Thyroid gland (tissue), 4 donors: ENCODE results near the gene CYP27B1. TPM values are rescaled to one million over a fixed set of nuclear protein-coding genes. Genes with fewer than 3 reads are reported as not detected.
A peak's percentile ranks its signal among the peaks of the same experiment; 100 is the strongest.

Experiments
- DNase-seq, 2 donors: peaks; one replicate each; pipeline ENCODE4 v3.0.0-alpha.2; 2019
- H3K27ac ChIP-seq, 3 donors: fragments of 200-600 bp; sonication (generic); 1 replicate in 2 of 3; 2 replicates in 1 of 3; pipeline ENCODE4 v1.5.1; 2016 to 2019; ENCODE audit warnings: mild to moderate bottlenecking in 1 of 3, moderate library complexity in 1 of 3
- H3K27me3 ChIP-seq: fragments of 200-600 bp; sonication (generic); one replicate; pipeline ENCODE4 v1.5.1; 2019
- H3K36me3 ChIP-seq, 2 donors: fragments of 200-600 bp; sonication (generic); one replicate each; pipeline ENCODE4 v1.5.1; 2016 to 2019
- H3K4me1 ChIP-seq, 2 donors: fragments of 200-600 bp; sonication (generic); one replicate each; pipeline ENCODE4 v1.5.1; 2017 to 2019
- H3K4me3 ChIP-seq, 3 donors: fragments of 200-600 bp; sonication (generic); replicated peaks in 1 of 3; 1 replicate in 2 of 3; 2 replicates in 1 of 3; pipeline ENCODE4 v1.5.1; 2016; ENCODE audit warnings: mild to moderate bottlenecking in 1 of 3
- H3K9me3 ChIP-seq: fragments of 200-600 bp; sonication (generic); one replicate; pipeline ENCODE4 v1.5.1; 2017
- POLR2A ChIP-seq, 2 donors: fragments of 450-650 bp; IDR thresholded peaks; one replicate each; pipeline ENCODE4 v1.6.1; 2017; ENCODE audit warnings: antibody characterized with exemption in 2 of 2, mild to moderate bottlenecking in 2 of 2, moderate library complexity in 1 of 2
- WGBS, 2 donors: methylation state at CpG; one replicate each; pipeline ENCODE4 v1.1.5; 2017; 5-methylcytosine and 5-hydroxymethylcytosine counted together
- intact Hi-C: fragments of 100-400 bp; cut with DNase I; formaldehyde crosslinking; loops from one replicate; pipeline ENCODE4 v1.15.1; 2023
- total RNA-seq, 4 donors: library from RNA; depleted of rRNA; stranded (reverse); fragments of >200 nt; gene quantifications; one replicate each; pipeline ENCODE4 v1.2.3, GENCODE V29; 2016
- TF ChIP-seq, protein P1 (sequence below), 6 experiments: fragments of 200-600 bp in 3 of 6; fragments of 450-650 bp in 3 of 6; sonication (generic) in 3 of 6; IDR thresholded peaks; one replicate each; pipeline ENCODE4 v1.5.1; 2016 to 2019; ENCODE audit warnings: antibody characterized with exemption in 6 of 6, mild to moderate bottlenecking in 2 of 6, inconsistent platforms in 1 of 6, moderate library complexity in 1 of 6

CYP27B1 gene
- total RNA-seq, 4 donors from 2014 or later = 2.7 to 13.0 (median 10.0) TPM

DNA sequence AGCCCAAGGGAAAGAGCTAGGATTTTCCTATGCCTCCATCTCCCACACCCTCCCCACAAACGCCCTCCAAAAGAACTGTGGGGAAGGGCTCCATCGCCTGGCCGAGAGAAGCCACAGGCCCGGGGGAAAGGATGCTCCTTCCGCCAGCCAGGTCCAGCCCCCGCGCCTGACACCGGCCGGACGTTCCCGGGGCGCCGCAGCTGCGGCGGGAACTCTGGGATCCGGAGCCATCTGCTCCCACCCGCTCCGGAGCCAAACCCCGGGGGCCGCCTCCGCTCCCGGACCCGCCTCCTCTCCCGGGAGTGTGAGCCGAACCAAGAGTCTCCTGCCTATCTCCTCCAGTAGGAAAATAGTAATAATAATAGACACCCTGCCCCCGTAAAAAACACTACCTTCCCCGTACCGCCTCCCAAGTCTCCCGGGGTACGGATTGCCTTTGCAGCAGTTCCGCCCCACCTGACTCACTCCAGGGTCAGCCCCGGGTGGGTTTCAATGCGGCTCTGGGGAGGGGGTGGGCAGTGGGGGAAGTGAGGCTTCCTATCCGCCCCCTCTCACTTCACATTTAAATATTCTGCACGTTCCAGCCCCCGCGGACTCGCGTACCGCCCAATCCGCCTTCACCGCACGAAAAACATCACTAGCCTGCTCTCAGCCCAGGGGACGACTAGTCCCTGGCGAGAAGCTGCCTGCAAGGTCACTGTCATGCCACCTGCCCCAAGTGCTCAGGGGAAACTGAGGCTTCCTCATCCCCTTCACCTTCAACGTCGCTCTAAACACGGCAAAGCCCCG is 30.7 kb downstream of the CYP27B1 start:
- intact Hi-C loops = no loop called here
- TF ChIP-seq, protein P1, sequence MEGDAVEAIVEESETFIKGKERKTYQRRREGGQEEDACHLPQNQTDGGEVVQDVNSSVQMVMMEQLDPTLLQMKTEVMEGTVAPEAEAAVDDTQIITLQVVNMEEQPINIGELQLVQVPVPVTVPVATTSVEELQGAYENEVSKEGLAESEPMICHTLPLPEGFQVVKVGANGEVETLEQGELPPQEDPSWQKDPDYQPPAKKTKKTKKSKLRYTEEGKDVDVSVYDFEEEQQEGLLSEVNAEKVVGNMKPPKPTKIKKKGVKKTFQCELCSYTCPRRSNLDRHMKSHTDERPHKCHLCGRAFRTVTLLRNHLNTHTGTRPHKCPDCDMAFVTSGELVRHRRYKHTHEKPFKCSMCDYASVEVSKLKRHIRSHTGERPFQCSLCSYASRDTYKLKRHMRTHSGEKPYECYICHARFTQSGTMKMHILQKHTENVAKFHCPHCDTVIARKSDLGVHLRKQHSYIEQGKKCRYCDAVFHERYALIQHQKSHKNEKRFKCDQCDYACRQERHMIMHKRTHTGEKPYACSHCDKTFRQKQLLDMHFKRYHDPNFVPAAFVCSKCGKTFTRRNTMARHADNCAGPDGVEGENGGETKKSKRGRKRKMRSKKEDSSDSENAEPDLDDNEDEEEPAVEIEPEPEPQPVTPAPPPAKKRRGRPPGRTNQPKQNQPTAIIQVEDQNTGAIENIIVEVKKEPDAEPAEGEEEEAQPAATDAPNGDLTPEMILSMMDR (IDR thresholded peaks at IDR 0.05) = peak in 1 of 6 experiments; percentile 8
- no peak for TF ChIP-seq POLR2A (IDR thresholded peaks at IDR 0.05)
- H3K4me1 ChIP-seq = peaks cover 11 to 36% of the 10 kb centered on the region in 2 donors
- no peaks in the 10 kb centered on the region for H3K9me3 ChIP-seq
- no peak overlapping the region for H3K27ac ChIP-seq
- peaks cover 40% of the 10 kb centered on the region for H3K27me3 ChIP-seq
- no peak for DNase-seq
- 13 to 15% methylated on average over 36 to 42 of the region's 49 CpGs for WGBS, 2 donors
- H3K4me3 ChIP-seq = no peak overlapping the region
- no peaks in the 10 kb centered on the region for H3K36me3 ChIP-seq

DNA sequence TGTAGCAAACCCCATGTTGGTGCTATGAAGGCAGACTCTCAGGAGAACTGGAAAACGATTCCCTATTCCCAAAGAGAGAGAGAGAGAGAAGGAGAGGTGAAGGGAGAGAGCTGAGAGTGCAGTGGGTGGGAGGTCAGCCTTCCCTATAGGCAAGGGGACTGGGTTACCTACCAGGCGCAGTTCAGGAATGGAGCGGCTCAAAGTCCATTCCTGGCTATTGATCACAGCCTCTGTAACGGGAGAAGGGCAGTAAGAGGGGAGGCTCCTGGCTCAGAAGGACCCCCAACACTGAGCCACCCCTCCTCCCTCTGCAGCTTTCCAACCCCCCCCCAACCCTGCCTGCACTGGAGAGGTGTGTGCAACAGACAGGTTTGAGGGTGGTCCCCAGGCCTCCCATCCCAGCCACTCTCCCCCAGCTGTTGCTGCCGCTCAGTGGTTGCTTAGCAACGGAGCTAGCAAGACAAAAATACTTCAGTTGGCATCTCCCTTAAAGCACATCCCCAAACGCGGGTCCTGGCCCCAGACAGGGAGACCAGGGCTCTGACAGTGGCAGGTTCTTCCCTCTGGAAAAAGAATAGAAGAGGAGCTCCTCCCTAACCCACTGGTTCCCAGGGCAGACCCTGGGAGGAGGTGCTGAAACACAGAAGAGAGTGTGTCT is 31.6 kb downstream of the CYP27B1 start:
- 10 to 42% methylated on average over 4 to 8 of the region's 8 CpGs for WGBS, 2 donors
- intact Hi-C loops = no loop called here
- no peak overlapping the region for H3K27ac ChIP-seq

DNA sequence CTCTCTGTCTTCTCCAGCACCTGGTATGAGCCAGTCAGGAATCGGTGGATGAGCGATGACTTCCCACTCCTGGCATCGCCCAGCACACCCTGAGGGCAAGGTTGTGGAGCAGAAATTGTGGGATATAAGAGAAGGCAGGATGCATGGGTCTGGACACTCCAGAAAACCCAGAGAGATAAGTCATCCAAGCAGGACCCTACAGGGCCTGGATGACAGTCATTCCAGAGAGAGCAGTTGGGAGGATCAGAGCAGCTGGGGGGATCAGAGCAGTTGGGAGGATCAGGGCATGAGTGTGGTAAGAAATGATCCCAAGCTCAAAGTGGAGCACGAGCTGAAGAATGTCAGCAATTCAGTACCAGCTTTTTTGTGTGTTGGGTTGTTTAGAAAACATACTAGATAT is 32.3 kb downstream of the CYP27B1 start:
- intact Hi-C loops = no loop called here
- TF ChIP-seq, protein P1 (IDR thresholded peaks at IDR 0.05) = no peak
- TF ChIP-seq POLR2A (IDR thresholded peaks at IDR 0.05) = no peak
- no peak overlapping the region for H3K27ac ChIP-seq
- DNase-seq = no peak
- H3K27me3 ChIP-seq = peaks cover 40% of the 10 kb centered on the region
- no peaks in the 10 kb centered on the region for H3K9me3 ChIP-seq
- H3K4me3 ChIP-seq = no peak overlapping the region
- H3K36me3 ChIP-seq = no peaks in the 10 kb centered on the region
- peaks cover 11 to 36% of the 10 kb centered on the region in 2 donors for H3K4me1 ChIP-seq
- 71 to 78% methylated on average over 4 of the region's 4 CpGs for WGBS, 2 donors

More for the DNA sequence above, 31.6 kb downstream of the CYP27B1 start:
- H3K27me3 ChIP-seq = peaks cover 40% of the 10 kb centered on the region
- TF ChIP-seq, protein P1 (IDR thresholded peaks at IDR 0.05) = no peak
- TF ChIP-seq POLR2A (IDR thresholded peaks at IDR 0.05) = no peak
- no peak overlapping the region for H3K4me3 ChIP-seq
- no peaks in the 10 kb centered on the region for H3K9me3 ChIP-seq
- H3K36me3 ChIP-seq = no peaks in the 10 kb centered on the region
- DNase-seq = no peak
- H3K4me1 ChIP-seq = peaks cover 11 to 36% of the 10 kb centered on the region in 2 donors

DNA sequence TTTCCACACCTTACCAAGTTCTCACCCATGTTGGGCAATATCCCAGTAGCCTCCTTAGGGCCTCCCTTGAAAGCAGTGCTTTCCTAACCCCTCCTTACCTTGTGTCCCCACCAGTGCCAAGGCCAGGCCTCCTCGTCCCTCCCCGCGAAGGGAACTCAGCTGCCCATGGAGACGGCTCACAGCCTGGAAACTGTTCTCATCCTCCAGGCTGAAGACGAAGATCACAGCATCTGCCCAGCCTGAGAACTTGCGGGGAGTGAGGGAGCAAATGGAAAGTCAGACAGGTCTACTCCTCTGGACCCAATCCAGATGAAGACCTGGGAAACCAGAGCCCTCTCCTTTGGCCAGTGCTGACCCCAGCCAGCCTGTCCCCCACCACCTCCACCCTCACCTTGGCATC is 33.0 kb downstream of the CYP27B1 start:
- H3K27ac ChIP-seq = no peak overlapping the region
- peaks cover 33% of the 10 kb centered on the region for H3K27me3 ChIP-seq
- no peak for TF ChIP-seq POLR2A (IDR thresholded peaks at IDR 0.05)
- TF ChIP-seq, protein P1 (IDR thresholded peaks at IDR 0.05) = no peak
- 70 to 80% methylated on average over 6 of the region's 6 CpGs for WGBS, 2 donors
- intact Hi-C loops = no loop called here
- no peaks in the 10 kb centered on the region for H3K9me3 ChIP-seq
- H3K4me3 ChIP-seq = no peak overlapping the region
- no peak for DNase-seq
- peaks cover 11 to 36% of the 10 kb centered on the region in 2 donors for H3K4me1 ChIP-seq
- no peaks in the 10 kb centered on the region for H3K36me3 ChIP-seq
